B cell (primary cell): ENCODE results near the gene FHIT. TPM values are rescaled to one million over a fixed set of nuclear protein-coding genes. Genes with fewer than 3 reads are reported as not detected.

ENCODE experiments used
- ATAC-seq: fragments of 200-7000 bp; cut with Tn5 transposase; one replicate; pipeline ENCODE4 v1.10.0; 2021; ENCODE audit warnings: low read depth, mild to moderate bottlenecking, moderate number of reproducible peaks, moderate library complexity
- CTCF ChIA-PET: fragments of 350-600 bp; sonication (Branson Sonifier 250); formaldehyde crosslinking; loops from one replicate; lab custom pipeline; 2021; ENCODE audit warnings: antibody characterized with exemption, inconsistent platforms; lab: Charles Lee
- POLR2A ChIA-PET: fragments of 350-600 bp; sonication (Branson Sonifier 250); formaldehyde crosslinking; loops from one replicate; lab custom pipeline; 2021; ENCODE audit warnings: antibody characterized with exemption; lab: Charles Lee
- DNase-seq: peaks from one replicate; pipeline ENCODE4 v3.0.0; 2013
- H2AFZ ChIP-seq: 2 replicates; pipeline ENCODE4 v1.6.1; 2012; ENCODE audit warnings: mild to moderate bottlenecking, low read depth, low read length; ENCODE audit not compliant: insufficient read depth, poor library complexity, severe bottlenecking
- H3K27ac ChIP-seq, 2 donors: 1 replicate in 1 of 2; 2 replicates in 1 of 2; pipeline ENCODE4 v1.5.1; 2012 to 2013; ENCODE audit warnings: low read length in 2 of 2, mild to moderate bottlenecking in 2 of 2, moderate library complexity in 1 of 2
- H3K27me3 ChIP-seq, 4 experiments: fragments of 200-600 bp in 1 of 4; sonication (generic) in 1 of 4; replicated peaks in 1 of 4; 1 replicate in 2 of 4; 2 replicates in 2 of 4; pipeline versions ENCODE4 v1.6.1 to v1.7.0; 2013 to 2016; ENCODE audit warnings: low read length in 3 of 4, mild to moderate bottlenecking in 2 of 4, mixed read lengths in 1 of 4, moderate library complexity in 1 of 4; ENCODE audit not compliant: insufficient read depth in 4 of 4, control insufficient read depth in 3 of 4; ENCODE audit errors: control extremely low read depth in 1 of 4
- H3K36me3 ChIP-seq, 2 experiments: replicated peaks in 1 of 2; 1 replicate in 1 of 2; 2 replicates in 1 of 2; pipeline versions ENCODE4 v1.6.1 to v1.7.1; 2013; ENCODE audit warnings: low read length in 1 of 2; ENCODE audit not compliant: insufficient read depth in 2 of 2, control insufficient read depth in 1 of 2; ENCODE audit errors: control extremely low read depth in 1 of 2, extremely low read depth in 1 of 2
- H3K4me1 ChIP-seq, 2 donors: fragments of 200-600 bp in 1 of 2; sonication (generic) in 1 of 2; 1 replicate in 1 of 2; 2 replicates in 1 of 2; pipeline versions ENCODE4 v1.5.1 to v1.6.1; 2013 to 2017; ENCODE audit warnings: low read length in 2 of 2; ENCODE audit not compliant: control insufficient read depth in 2 of 2, insufficient read depth in 2 of 2
- H3K4me2 ChIP-seq: replicated peaks from 2 replicates; pipeline ENCODE3; 2012; ENCODE audit warnings: mild to moderate bottlenecking, low read depth, low read length; ENCODE audit not compliant: poor library complexity, severe bottlenecking
- H3K4me3 ChIP-seq, 5 experiments: fragments of 200-600 bp in 1 of 5; sonication (generic) in 1 of 5; 1 replicate in 3 of 5; 2 replicates in 2 of 5; pipeline versions ENCODE4 v1.5.1 to v1.7.0; 2011 to 2016; ENCODE audit warnings: low read length in 4 of 5, mild to moderate bottlenecking in 4 of 5, low read depth in 2 of 5, control low read depth in 1 of 5, moderate library complexity in 1 of 5; ENCODE audit not compliant: insufficient read depth in 1 of 5; ENCODE audit errors: control extremely low read depth in 1 of 5, extremely low read depth in 1 of 5
- H3K79me2 ChIP-seq: fragments of 200-600 bp; sonication (generic); one replicate; pipeline ENCODE4 v1.6.0; 2016; ENCODE audit warnings: low read length; ENCODE audit not compliant: control insufficient read depth, insufficient read depth
- H3K9ac ChIP-seq: fragments of 200-600 bp; sonication (generic); 2 replicates; pipeline ENCODE4 v1.6.1; 2017; ENCODE audit warnings: mild to moderate bottlenecking, low read length, moderate library complexity
- H3K9me3 ChIP-seq, 3 donors: one replicate each; pipeline versions ENCODE4 v1.6.1 to v1.7.1; 2013; ENCODE audit warnings: low read length in 2 of 3; ENCODE audit not compliant: control insufficient read depth in 2 of 3, insufficient read depth in 1 of 3; ENCODE audit errors: control extremely low read depth in 1 of 3
- H4K20me1 ChIP-seq: 2 replicates; pipeline ENCODE4 v1.6.0; 2012; ENCODE audit warnings: mild to moderate bottlenecking, low read length; ENCODE audit not compliant: insufficient read depth, control insufficient read depth, poor library complexity, severe bottlenecking
- H3K27ac Mint-ChIP-seq: one replicate; pipeline ENCODE4 v1.8.0; 2021; ENCODE audit warnings: mixed read lengths
- H3K27me3 Mint-ChIP-seq: one replicate; pipeline ENCODE4 v1.8.0; 2021; ENCODE audit warnings: mixed read lengths
- H3K4me1 Mint-ChIP-seq: one replicate; pipeline ENCODE4 v1.8.0; 2021; ENCODE audit warnings: mixed read lengths
- H3K4me3 Mint-ChIP-seq: one replicate; pipeline ENCODE4 v1.8.0; 2021; ENCODE audit warnings: mixed read lengths
- H3K9me3 Mint-ChIP-seq: one replicate; pipeline ENCODE4 v1.8.0; 2022; ENCODE audit warnings: mixed read lengths; ENCODE audit not compliant: insufficient read depth
- CTCF ChIP-seq: fragments of 200-600 bp; IDR thresholded peaks from one replicate; pipeline ENCODE4 v1.8.0; 2022; ENCODE audit warnings: antibody characterized with exemption, mild to moderate bottlenecking
- EZH2 ChIP-seq: IDR thresholded peaks from 2 replicates; pipeline ENCODE4 v1.6.1; 2012; ENCODE audit warnings: borderline replicate concordance, low read depth, mild to moderate bottlenecking, moderate library complexity, low read length; ENCODE audit not compliant: insufficient read depth, poor library complexity, severe bottlenecking
- WGBS: methylation state at CpG from one replicate; pipeline ENCODE4 v1.1.5; 2013; ENCODE audit warnings: missing lambda C conversion rate; ENCODE audit not compliant: insufficient coverage; 5-methylcytosine and 5-hydroxymethylcytosine counted together
- intact Hi-C: fragments of 100-400 bp; cut with micrococcal nuclease; formaldehyde crosslinking; loops from one replicate; pipeline ENCODE4 v1.10.0; 2022
- polyA plus RNA-seq: library from polyadenylated mRNA; depleted of rRNA; stranded (reverse); fragments of >200 nt; gene quantifications from 2 replicates; pipeline ENCODE4 v1.2.3, GENCODE V29; 2012
- total RNA-seq, 2 donors: library from RNA; stranded (reverse); fragments of 120-200 nt in 1 of 2; gene quantifications; 1 replicate in 1 of 2; 2 replicates in 1 of 2; pipeline versions ENCODE4 v1.2.3 to v1.2.4, GENCODE V29; 2013 to 2022

Gene FHIT
- total and polyA plus RNA-seq, 2 donors (not counting 1 experiment from before 2014, with no cell fraction given) = 1.7 to 7.8 TPM

- H3K4me1 Mint-ChIP-seq = no peaks in the 10 kb centered on the region
- intact Hi-C loops = no loop called here
- H3K27ac Mint-ChIP-seq = no peak overlapping the region
- Histone ChIP-seq H4K20me1 (no peaks in the 10 kb centered on the region), H3K4me3 (no peak overlapping the region), H3K79me2 (no peaks in the 10 kb centered on the region), H3K4me1 (no peaks in the 10 kb centered on the region), H3K9me3 (peaks cover 0 to 7% (median 0%) of the 10 kb centered on the region in 3 donors), H2AFZ (no peak overlapping the region), H3K36me3 (no peaks in the 10 kb centered on the region), H3K9ac (no peak overlapping the region), H3K4me2 (no peak overlapping the region), H3K27ac (no peak overlapping the region), H3K27me3 (no peaks in the 10 kb centered on the region)
- no CpG with 5 or more reads among the region's 2 CpGs for WGBS
- H3K9me3 Mint-ChIP-seq = peaks cover 2% of the 10 kb centered on the region
- DNase-seq (no peak), ATAC-seq (no peak)
- no peak overlapping the region for H3K4me3 Mint-ChIP-seq
- H3K27me3 Mint-ChIP-seq = peaks cover 4% of the 10 kb centered on the region
- POLR2A ChIA-PET = no interaction called here
- TF ChIP-seq CTCF (no peak), EZH2 (no peak)
- CTCF ChIA-PET = no interaction called here
Observed at GRCh38 chr3:60475096-60475495, 776.2 kb downstream of the FHIT start.

GRCh38 chr3:60469481-60469880 lies 781.8 kb downstream of the FHIT start:
- Histone ChIP-seq H4K20me1 (no peaks in the 10 kb centered on the region), H3K79me2 (no peaks in the 10 kb centered on the region), H3K9ac (no peak overlapping the region), H3K4me1 (no peaks in the 10 kb centered on the region), H3K4me2 (no peak overlapping the region), H3K4me3 (no peak overlapping the region), H3K27me3 (no peaks in the 10 kb centered on the region), H2AFZ (no peak overlapping the region), H3K9me3 (peaks cover 0 to 7% (median 0%) of the 10 kb centered on the region in 3 donors), H3K27ac (no peak overlapping the region), H3K36me3 (no peaks in the 10 kb centered on the region)
- WGBS = 80% methylated on average over 1 of the region's 1 CpG
- no peak for DNase-seq
- CTCF ChIA-PET = no interaction called here
- no peaks in the 10 kb centered on the region for H3K27me3 Mint-ChIP-seq
- POLR2A ChIA-PET = no interaction called here
- H3K9me3 Mint-ChIP-seq = peaks cover 5% of the 10 kb centered on the region
- no peak for ATAC-seq
- intact Hi-C loops = no loop called here
- TF ChIP-seq CTCF (no peak), EZH2 (no peak)
- H3K4me1 Mint-ChIP-seq = no peaks in the 10 kb centered on the region
- H3K4me3 Mint-ChIP-seq = no peak overlapping the region
- no peak overlapping the region for H3K27ac Mint-ChIP-seq
